ENCODE results near the gene ANGPTL2.

DNA sequence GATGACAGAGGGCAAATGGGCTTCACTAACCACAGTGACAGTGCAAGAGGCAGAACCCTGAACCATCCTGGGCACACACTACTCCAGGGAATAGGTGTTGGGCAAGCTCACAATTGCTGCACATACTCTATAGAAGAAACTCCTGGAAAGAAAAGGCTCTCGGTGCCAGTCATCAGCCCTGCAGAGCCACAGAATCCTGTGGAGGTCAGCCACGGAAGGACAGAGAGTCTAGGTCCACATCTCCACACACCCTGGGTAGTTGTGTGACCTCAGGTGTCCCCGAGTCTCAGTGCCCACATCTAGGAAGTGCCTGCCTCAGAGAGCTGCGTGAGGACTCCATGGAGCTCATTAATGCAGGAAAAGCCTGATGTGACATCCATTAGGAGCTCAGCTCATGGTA lies 16.0 kb upstream of the ANGPTL2 start:
- TF ChIP-seq, protein P1, sequence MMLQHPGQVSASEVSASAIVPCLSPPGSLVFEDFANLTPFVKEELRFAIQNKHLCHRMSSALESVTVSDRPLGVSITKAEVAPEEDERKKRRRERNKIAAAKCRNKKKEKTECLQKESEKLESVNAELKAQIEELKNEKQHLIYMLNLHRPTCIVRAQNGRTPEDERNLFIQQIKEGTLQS (IDR thresholded peaks at IDR 0.05): no peak
- no peak for TF ChIP-seq POLR2AphosphoS5 (IDR thresholded peaks at IDR 0.05; ENCODE audit: low read depth, low read length)
- TF ChIP-seq, protein P2, sequence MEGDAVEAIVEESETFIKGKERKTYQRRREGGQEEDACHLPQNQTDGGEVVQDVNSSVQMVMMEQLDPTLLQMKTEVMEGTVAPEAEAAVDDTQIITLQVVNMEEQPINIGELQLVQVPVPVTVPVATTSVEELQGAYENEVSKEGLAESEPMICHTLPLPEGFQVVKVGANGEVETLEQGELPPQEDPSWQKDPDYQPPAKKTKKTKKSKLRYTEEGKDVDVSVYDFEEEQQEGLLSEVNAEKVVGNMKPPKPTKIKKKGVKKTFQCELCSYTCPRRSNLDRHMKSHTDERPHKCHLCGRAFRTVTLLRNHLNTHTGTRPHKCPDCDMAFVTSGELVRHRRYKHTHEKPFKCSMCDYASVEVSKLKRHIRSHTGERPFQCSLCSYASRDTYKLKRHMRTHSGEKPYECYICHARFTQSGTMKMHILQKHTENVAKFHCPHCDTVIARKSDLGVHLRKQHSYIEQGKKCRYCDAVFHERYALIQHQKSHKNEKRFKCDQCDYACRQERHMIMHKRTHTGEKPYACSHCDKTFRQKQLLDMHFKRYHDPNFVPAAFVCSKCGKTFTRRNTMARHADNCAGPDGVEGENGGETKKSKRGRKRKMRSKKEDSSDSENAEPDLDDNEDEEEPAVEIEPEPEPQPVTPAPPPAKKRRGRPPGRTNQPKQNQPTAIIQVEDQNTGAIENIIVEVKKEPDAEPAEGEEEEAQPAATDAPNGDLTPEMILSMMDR (IDR thresholded peaks at IDR 0.05 in 2 of 3, conservative IDR thresholded peaks at IDR 0.05 in 1 of 3; ENCODE audit: borderline replicate concordance in 1 of 3, insufficient read depth in 1 of 3, low read depth in 2 of 3, low read length in 2 of 3): no peak
- TF ChIP-seq CBX3 (IDR thresholded peaks at IDR 0.05; ENCODE audit: low read depth): no peak
- TF ChIP-seq, protein P3, sequence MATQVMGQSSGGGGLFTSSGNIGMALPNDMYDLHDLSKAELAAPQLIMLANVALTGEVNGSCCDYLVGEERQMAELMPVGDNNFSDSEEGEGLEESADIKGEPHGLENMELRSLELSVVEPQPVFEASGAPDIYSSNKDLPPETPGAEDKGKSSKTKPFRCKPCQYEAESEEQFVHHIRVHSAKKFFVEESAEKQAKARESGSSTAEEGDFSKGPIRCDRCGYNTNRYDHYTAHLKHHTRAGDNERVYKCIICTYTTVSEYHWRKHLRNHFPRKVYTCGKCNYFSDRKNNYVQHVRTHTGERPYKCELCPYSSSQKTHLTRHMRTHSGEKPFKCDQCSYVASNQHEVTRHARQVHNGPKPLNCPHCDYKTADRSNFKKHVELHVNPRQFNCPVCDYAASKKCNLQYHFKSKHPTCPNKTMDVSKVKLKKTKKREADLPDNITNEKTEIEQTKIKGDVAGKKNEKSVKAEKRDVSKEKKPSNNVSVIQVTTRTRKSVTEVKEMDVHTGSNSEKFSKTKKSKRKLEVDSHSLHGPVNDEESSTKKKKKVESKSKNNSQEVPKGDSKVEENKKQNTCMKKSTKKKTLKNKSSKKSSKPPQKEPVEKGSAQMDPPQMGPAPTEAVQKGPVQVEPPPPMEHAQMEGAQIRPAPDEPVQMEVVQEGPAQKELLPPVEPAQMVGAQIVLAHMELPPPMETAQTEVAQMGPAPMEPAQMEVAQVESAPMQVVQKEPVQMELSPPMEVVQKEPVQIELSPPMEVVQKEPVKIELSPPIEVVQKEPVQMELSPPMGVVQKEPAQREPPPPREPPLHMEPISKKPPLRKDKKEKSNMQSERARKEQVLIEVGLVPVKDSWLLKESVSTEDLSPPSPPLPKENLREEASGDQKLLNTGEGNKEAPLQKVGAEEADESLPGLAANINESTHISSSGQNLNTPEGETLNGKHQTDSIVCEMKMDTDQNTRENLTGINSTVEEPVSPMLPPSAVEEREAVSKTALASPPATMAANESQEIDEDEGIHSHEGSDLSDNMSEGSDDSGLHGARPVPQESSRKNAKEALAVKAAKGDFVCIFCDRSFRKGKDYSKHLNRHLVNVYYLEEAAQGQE (IDR thresholded peaks at IDR 0.05; ENCODE audit: low read depth): no peak
- no peak for TF ChIP-seq EZH2phosphoT487 (IDR thresholded peaks at IDR 0.05; ENCODE audit: borderline replicate concordance)
- no peak for TF ChIP-seq POLR2A (IDR thresholded peaks at IDR 0.05; ENCODE audit: borderline replicate concordance, extremely low read depth, insufficient read depth, insufficient read length)
- no peak for TF ChIP-seq EGR1 (IDR thresholded peaks at IDR 0.05; ENCODE audit: low read depth)
- no peak for TF ChIP-seq EZH2 (IDR thresholded peaks at IDR 0.05)

Measured in HCT116 (cell line).